GM12891 (cell line): Measurements from ENCODE around the gene MYO7B.

ENCODE experiments used
- DNase-seq: peaks from one replicate; pipeline ENCODE4 v3.0.0; 2011; ENCODE audit warnings: low spot score; ENCODE audit not compliant: insufficient read length
- FAIRE-seq: peaks from 2 replicates; lab custom pipeline; 2011; peaks lifted over from hg19 to GRCh38; lab: Jason Lieb, UNC
- PAX5 ChIP-seq: IDR thresholded peaks from 2 replicates; pipeline ENCODE4 v1.6.1; 2011; ENCODE audit warnings: low read length, moderate library complexity, mild to moderate bottlenecking; ENCODE audit not compliant: insufficient read depth, severe bottlenecking
- POLR2A ChIP-seq: IDR thresholded peaks from 2 replicates; pipeline ENCODE4 v1.6.1; 2011; ENCODE audit warnings: low read depth, low read length, control low read depth
- POLR2AphosphoS5 ChIP-seq: IDR thresholded peaks from 2 replicates; pipeline ENCODE4 v1.6.1; 2011; ENCODE audit warnings: low read depth, low read length, control low read depth
- POU2F2 ChIP-seq: IDR thresholded peaks from 2 replicates; pipeline ENCODE4 v1.6.1; 2011; ENCODE audit warnings: low read depth, mild to moderate bottlenecking, control low read depth, low read length, moderate library complexity
- SPI1 ChIP-seq: IDR thresholded peaks from 2 replicates; pipeline ENCODE4 v1.6.1; 2011; ENCODE audit warnings: low read depth, low read length, control low read depth
- TAF1 ChIP-seq: IDR thresholded peaks from 2 replicates; pipeline ENCODE4 v1.6.1; 2011; ENCODE audit warnings: low read depth, low read length, control low read depth

The MYO7B gene

DNA sequence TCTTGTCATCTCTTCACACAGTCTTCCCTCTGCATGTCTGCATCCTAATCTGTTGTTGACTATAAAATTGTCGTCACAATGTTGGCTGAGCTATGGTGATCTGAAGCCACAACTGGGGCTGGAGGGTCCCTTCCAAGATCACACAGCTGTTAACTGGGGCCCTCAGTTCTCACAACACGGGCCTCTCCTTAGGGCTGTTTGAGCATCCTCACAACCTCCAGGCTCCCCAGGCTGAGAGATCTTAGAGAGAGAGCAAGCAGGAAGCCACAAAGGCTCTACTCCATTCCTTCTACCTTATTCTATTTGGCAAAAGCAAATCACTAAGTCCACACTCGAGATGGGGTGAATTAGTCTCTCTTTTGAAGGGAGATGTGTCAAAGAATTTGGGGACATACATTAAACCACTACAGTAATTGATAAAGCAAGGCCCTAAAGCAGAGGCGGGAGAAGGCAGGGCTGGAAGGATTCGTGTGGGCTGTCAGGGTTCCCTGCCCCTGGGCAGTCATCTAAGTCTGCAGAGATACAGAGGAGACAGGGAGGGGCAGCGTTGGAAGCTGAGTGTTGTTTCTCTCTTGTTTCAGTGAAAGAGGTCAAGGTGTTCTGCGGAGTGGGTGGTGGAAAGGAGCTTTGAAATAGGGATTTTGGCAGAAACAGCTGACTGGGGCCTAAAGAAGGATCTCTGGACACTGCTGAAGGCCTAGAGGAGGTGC is 15.9 kb downstream of the MYO7B start:
- DNase-seq (no peak), FAIRE-seq (no peak)
- no peak for TF ChIP-seq POLR2A
- TF ChIP-seq POU2F2: no peak

DNA sequence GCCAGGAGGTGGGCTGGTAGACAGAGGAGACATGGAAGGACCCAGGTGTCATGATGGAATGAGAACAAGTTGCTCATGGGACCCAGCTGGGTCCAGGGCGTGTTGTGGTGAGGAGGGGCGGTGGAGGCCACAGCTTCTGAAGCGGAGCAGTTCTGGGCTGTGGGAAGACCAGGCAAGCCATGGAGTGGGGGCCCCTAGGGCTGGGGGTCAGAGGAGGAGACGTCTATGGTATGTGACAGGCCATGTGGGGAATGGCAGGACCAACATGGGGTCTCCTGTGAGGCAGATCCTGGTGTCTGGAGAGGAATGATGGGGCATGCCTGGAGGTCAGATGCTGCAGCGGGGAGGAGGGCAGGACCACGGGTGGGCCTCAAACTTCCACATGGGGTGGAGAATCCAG is 16.9 kb downstream of the MYO7B start:
- no peak for FAIRE-seq
- TF ChIP-seq POU2F2 (no peak), PAX5 (no peak), POLR2A (no peak), SPI1 (no peak), TAF1 (no peak), POLR2AphosphoS5 (no peak)
- DNase-seq: no peak

DNA sequence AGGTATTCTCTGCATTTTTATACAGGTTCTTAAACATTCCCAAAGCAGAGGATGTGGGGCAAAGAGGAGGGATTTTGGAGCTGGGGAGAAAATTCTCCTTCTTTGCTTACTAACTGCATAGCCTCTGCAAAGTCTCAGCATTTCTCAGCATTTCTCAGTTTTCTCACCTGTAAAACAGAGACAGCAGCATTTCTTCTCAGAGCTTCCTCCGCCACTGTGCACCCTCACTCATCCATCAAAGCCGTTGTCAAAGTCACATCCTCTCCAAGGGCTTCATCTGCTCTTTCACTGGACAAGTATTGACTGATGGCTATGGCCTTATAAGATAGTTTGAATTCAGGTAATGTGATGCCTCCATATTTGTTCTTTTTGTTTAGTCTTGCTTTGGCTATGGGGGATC is 17.4 kb downstream of the MYO7B start:
- DNase-seq (no peak), FAIRE-seq (no peak)
- TF ChIP-seq PAX5: no peak
- TF ChIP-seq POLR2A: no peak
- TF ChIP-seq POU2F2: no peak
- no peak for TF ChIP-seq POLR2AphosphoS5
- TF ChIP-seq SPI1: no peak
- TF ChIP-seq TAF1: no peak

DNA sequence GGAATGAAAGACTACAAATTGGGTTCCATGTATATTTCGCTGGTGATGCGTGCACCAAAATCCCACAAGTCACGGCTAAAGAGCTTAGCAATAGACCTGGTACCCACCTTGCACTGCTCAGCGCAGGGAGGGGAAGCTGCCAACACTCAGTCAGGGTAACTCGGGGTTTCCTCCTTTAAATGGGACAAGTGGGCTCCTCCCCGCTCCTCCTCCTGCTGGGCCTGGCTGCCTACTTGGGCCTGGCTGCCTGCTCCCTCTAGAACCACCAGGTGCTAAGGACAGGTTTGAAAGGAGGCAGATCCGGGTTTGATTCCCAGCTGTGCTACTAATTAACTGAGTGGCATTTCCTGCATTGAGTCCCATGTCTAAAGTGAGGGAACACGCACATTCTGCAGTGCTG is 23.4 kb downstream of the MYO7B start:
- DNase-seq (no peak), FAIRE-seq (no peak)
- no peak for TF ChIP-seq POLR2AphosphoS5
- TF ChIP-seq TAF1: no peak
- TF ChIP-seq SPI1: no peak
- TF ChIP-seq POU2F2: no peak
- TF ChIP-seq PAX5: no peak
- TF ChIP-seq POLR2A: no peak

DNA sequence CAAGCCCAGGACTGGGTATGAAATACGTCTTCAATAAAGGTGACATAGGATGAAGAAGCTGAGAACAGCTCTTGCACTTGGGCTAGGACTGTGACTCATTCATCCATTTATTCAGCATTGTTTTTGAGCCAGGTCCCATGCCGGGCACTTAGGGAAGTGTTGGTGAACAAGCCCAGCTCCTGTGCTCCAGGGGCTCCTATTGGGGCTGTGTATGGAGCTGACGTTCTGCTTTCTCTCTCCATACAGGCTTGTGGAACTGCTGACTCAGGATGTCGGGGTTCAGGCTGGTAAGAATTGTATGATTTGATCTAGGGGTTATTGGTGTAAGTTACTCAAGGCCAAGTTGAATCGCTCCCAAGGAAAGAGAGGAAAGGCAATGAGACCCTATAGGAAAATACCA is 24.0 kb downstream of the MYO7B start:
- FAIRE-seq (no peak), DNase-seq (no peak)
- TF ChIP-seq TAF1: no peak
- no peak for TF ChIP-seq POLR2AphosphoS5
- TF ChIP-seq SPI1: no peak
- TF ChIP-seq PAX5: no peak
- no peak for TF ChIP-seq POLR2A
- no peak for TF ChIP-seq POU2F2

DNA sequence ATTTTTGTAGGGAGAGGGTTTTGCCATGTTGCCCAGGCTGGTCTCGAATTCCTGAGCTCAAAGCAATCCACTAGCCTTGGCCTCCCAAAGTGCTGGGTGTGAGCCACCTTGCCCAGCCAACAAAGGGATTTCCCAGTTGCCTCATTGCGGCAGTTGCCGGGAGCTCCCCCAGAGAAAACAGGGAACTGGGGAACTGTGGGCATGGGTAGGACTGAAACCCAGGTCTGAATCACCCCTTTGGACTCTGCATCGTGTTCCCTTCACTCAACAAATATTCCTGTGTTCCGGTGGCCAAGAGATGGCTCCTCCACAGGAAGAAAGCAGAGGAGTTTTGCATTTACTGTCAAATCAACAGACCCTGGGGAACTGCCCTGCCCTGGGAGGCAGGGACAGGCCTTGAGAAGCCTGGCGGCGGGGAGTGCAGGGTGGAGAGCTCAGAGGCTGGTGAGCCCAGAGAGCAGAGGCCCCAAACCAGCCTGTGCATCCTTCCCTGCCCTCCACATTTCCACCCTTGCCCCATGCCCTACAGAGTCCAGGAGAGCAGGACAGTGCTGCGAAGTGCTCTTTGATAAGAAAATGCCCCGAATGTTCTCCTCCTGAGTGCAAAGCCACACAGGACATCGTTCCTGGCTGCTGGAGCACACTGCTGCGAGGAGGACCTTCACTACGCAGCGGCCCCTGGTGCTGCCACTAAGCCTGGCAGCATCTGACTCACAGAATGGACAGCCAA is 24.9 kb downstream of the MYO7B start:
- TF ChIP-seq POLR2AphosphoS5 (no peak), TAF1 (no peak), POU2F2 (no peak), SPI1 (no peak), POLR2A (no peak), PAX5 (no peak)
- FAIRE-seq (no peak), DNase-seq (no peak)

DNA sequence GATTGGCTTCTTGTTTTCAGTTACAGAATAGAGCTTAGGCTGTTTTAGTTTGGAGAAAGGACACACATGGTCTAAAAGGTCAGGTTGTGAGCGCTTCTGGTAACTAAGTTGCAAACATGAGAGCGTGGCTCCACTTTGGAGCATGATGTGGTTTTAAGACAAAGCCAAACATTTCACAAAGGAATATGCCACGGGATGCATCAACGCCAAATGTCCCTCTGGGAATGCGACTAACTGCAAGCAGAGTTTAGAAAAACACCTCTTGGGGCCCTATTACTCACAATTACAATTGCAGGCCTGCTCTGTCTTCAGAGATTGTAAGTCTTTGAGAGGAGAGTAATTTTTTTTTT is 25.4 kb downstream of the MYO7B start:
- DNase-seq: no peak
- no peak for FAIRE-seq
- no peak for TF ChIP-seq POLR2AphosphoS5
- no peak for TF ChIP-seq PAX5
- no peak for TF ChIP-seq POU2F2
- TF ChIP-seq TAF1: no peak
- TF ChIP-seq SPI1: no peak
- no peak for TF ChIP-seq POLR2A

DNA sequence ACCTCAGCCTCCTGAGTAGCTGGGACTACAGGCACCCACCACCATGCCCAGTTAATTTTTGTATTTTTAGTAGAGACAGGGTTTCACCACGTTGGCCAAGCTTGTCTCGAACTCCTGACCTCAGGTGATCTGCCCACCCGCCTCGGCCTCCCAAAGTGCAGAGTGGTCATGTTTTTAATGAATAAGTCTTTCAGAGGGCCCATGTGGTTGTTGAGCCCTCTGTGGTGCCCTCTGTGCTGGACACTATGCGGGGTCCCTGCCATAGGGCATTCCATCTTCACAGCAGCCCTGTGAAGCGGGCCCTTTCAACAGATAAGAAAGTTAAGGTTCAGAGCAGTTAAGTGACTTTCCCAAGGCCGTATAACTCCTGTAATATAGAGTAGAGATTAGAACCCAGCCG is 25.9 kb downstream of the MYO7B start:
- no peak for TF ChIP-seq SPI1
- TF ChIP-seq POLR2AphosphoS5: no peak
- TF ChIP-seq PAX5: no peak
- TF ChIP-seq TAF1: no peak
- no peak for TF ChIP-seq POLR2A
- TF ChIP-seq POU2F2: no peak
- FAIRE-seq: no peak
- DNase-seq: no peak

DNA sequence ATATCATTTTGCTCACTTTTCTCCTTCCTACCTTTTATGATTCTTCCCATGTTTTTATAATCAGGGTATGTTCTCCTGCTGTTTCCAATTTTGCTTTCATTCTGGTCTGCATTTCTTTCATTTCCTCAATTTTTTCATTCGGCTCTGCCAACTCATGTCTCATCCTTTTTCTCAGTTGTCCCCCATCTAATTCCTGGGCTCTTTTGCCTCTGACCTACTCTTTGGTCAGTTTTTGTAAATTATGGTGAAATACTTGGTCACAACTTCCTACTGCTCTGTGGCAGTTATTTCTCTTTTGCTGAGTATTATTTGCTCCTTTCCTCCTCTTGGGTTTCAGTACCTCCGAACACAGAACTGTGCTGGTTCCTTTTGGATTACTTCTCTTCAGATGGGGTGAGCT is 27.5 kb downstream of the MYO7B start:
- FAIRE-seq: no peak
- TF ChIP-seq SPI1 (peak; percentile 43), POLR2AphosphoS5 (no peak), POU2F2 (no peak), TAF1 (no peak)
- DNase-seq: no peak
